Gastroesophageal sphincter (tissue), 3 donors: ENCODE data around the gene PCGF1.

Experiments used
- EP300 ChIP-seq: sonication (generic); formaldehyde crosslinking; IDR thresholded peaks from one replicate; pipeline ENCODE4 v1.6.1; 2017; ENCODE audit warnings: antibody characterized with exemption, mild to moderate bottlenecking
- POLR2A ChIP-seq, 2 donors: fragments of 450-650 bp; IDR thresholded peaks; one replicate each; pipeline ENCODE4 v1.6.1; 2017; ENCODE audit warnings: antibody characterized with exemption in 2 of 2, mild to moderate bottlenecking in 2 of 2, moderate library complexity in 1 of 2
- TF ChIP-seq, protein P1 (sequence below), 4 experiments: fragments of 200-600 bp in 2 of 4; fragments of 450-650 bp in 2 of 4; sonication (generic) in 1 of 4; IDR thresholded peaks; one replicate each; pipeline ENCODE4 v1.5.1; 2017 to 2019; ENCODE audit warnings: antibody characterized with exemption in 4 of 4, mild to moderate bottlenecking in 2 of 4, moderate library complexity in 2 of 4

DNA sequence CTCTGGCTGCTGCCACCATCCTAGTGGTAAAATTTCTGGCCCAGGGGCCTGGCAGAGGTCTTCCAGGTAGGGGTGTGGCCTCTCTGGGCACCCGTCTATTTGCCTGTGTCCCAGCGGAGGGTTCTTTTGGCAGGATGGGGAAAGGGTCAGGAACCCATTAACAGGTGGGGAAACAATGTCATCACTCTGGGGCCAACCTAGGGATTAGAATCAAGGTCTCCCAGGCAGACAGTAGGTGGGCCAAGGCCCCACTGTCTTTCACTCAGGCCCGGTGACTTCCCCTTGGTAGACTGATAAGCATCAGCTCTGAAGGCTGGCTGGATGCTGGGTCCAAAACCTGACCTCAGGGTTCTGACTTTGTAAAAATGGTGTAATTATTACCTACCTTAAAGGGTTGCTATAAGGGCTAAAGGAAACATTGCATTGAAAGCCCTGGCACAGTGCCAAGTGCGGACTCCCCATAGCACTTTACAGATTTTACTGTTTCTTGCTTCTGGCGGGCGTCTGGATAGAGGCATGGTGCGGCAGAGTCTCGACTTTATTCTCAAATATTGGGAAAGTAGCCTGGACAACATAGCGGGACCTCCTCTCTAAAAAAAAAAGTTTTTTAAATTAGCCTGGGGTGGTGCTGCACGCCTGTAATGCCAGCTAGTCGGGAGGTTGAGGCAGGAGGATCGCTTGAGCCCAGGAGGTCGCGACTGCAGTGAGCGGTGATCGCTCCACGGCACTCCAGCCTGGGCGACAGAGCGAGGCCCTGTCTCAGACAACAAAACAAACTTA is 10.3 kb downstream of the PCGF1 start:
- TF ChIP-seq, protein P1, sequence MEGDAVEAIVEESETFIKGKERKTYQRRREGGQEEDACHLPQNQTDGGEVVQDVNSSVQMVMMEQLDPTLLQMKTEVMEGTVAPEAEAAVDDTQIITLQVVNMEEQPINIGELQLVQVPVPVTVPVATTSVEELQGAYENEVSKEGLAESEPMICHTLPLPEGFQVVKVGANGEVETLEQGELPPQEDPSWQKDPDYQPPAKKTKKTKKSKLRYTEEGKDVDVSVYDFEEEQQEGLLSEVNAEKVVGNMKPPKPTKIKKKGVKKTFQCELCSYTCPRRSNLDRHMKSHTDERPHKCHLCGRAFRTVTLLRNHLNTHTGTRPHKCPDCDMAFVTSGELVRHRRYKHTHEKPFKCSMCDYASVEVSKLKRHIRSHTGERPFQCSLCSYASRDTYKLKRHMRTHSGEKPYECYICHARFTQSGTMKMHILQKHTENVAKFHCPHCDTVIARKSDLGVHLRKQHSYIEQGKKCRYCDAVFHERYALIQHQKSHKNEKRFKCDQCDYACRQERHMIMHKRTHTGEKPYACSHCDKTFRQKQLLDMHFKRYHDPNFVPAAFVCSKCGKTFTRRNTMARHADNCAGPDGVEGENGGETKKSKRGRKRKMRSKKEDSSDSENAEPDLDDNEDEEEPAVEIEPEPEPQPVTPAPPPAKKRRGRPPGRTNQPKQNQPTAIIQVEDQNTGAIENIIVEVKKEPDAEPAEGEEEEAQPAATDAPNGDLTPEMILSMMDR (IDR thresholded peaks at IDR 0.05): no peak
- TF ChIP-seq EP300: no peak
- no peak for TF ChIP-seq POLR2A (IDR thresholded peaks at IDR 0.05)
